GM18861 (cell line): Measurements from ENCODE around the gene HSH2D.
"Not testable (repeated sequence)": the region's sequence is repeated elsewhere in the genome, so short reads cannot be mapped to it uniquely, and the experiment has no call there.

Experiments
- ATAC-seq: cut with Tn5 transposase; IDR thresholded peaks from one replicate; pipeline ENCODE4 v1.9.1; 2021; ENCODE audit not compliant: unreplicated experiment

Gene HSH2D

GRCh38 chr19:16154557-16154956 is 11.1 kb downstream of the HSH2D start:
- ATAC-seq, result no peak

GRCh38 chr19:16155128-16155527 is 11.6 kb downstream of the HSH2D start:
- ATAC-seq, result no peak

GRCh38 chr19:16156904-16157303 is 13.4 kb downstream of the HSH2D start:
- ATAC-seq, result no peak

- no peak for ATAC-seq
These were observed 14.1 kb downstream of the HSH2D start for GRCh38 chr19:16157601-16158000.

GRCh38 chr19:16159655-16160054 is 16.2 kb downstream of the HSH2D start:
- ATAC-seq, result no peak

GRCh38 chr19:16160445-16160942 is 17.0 kb downstream of the HSH2D start:
- no peak for ATAC-seq

GRCh38 chr19:16160943-16161560 is 17.6 kb downstream of the HSH2D start:
- ATAC-seq, result no peak

GRCh38 chr19:16161840-16162239 is 18.4 kb downstream of the HSH2D start:
- no peak for ATAC-seq

- no peak for ATAC-seq
These were observed 20.9 kb downstream of the HSH2D start for GRCh38 chr19:16164222-16164890.

GRCh38 chr19:16166417-16166816 is 22.9 kb downstream of the HSH2D start:
- ATAC-seq, result no peak

GRCh38 chr19:16167055-16167454 is 23.6 kb downstream of the HSH2D start:
- ATAC-seq, result no peak

GRCh38 chr19:16168465-16169081 is 25.1 kb downstream of the HSH2D start:
- ATAC-seq, result no peak

GRCh38 chr19:16170134-16170533 is 26.6 kb downstream of the HSH2D start:
- no peak for ATAC-seq

GRCh38 chr19:16175954-16176353 is 32.5 kb downstream of the HSH2D start:
- ATAC-seq, result no peak

- ATAC-seq, result not testable (repeated sequence)
These were observed 35.4 kb downstream of the HSH2D start for GRCh38 chr19:16178866-16179265.

GRCh38 chr19:16180611-16181010 is 37.1 kb downstream of the HSH2D start:
- no peak for ATAC-seq

GRCh38 chr19:16184665-16185122 is 41.2 kb downstream of the HSH2D start:
- ATAC-seq, result no peak

GRCh38 chr19:16185123-16185767 is 41.8 kb downstream of the HSH2D start, which contains the start of gene FAM32A:
FAM32A (plus strand) TSS chr19:16185410; CDS start chr19:16185443, 33 bp downstream.
- peak; percentile 83 for ATAC-seq

GRCh38 chr19:16185768-16186123 is 42.3 kb downstream of the HSH2D start:
- no peak for ATAC-seq

GRCh38 chr19:16188521-16188920 is 45.0 kb downstream of the HSH2D start:
- ATAC-seq, result no peak

- no peak for ATAC-seq
These were observed 46.7 kb downstream of the HSH2D start for GRCh38 chr19:16190198-16190597.

GRCh38 chr19:16190736-16191135 is 47.3 kb downstream of the HSH2D start:
- ATAC-seq, result no peak
